Adrenal gland (tissue), 12 donors: ENCODE measurements around the gene OR5AU1. TPM values are rescaled to one million over a fixed set of nuclear protein-coding genes. Genes with fewer than 3 reads are reported as not detected.
"Not testable (repeated sequence)": the region's sequence is repeated elsewhere in the genome, so short reads cannot be mapped to it uniquely, and the experiment has no call there.

Source experiments
- DNase-seq, 7 donors: peaks; one replicate each; pipeline ENCODE4 v3.0.0-alpha.2; 2019 to 2020
- H3K27ac ChIP-seq, 5 donors: fragments of 200-600 bp; sonication (generic) in 4 of 5; 1 replicate in 3 of 5; 2 replicates in 2 of 5; pipeline versions ENCODE4 v1.5.1 to v1.8.0; 2016 to 2020; ENCODE audit warnings: mild to moderate bottlenecking in 1 of 5
- H3K27me3 ChIP-seq: fragments of 200-600 bp; 2 replicates; pipeline ENCODE4 v1.8.0; 2021
- H3K36me3 ChIP-seq, 2 donors: fragments of 200-600 bp; replicated peaks in 1 of 2; 1 replicate in 1 of 2; 2 replicates in 1 of 2; pipeline versions ENCODE4 v1.5.1 to v1.8.0; 2018 to 2022
- H3K4me1 ChIP-seq, 2 donors: fragments of 200-600 bp; replicated peaks in 1 of 2; 1 replicate in 1 of 2; 2 replicates in 1 of 2; pipeline versions ENCODE4 v1.5.1 to v1.8.0; 2018 to 2021
- H3K4me3 ChIP-seq, 4 donors: fragments of 200-600 bp; sonication (generic) in 3 of 4; one replicate each; pipeline ENCODE4 v1.5.1; 2016 to 2018
- H3K9me3 ChIP-seq, 3 donors: fragments of 200-600 bp; sonication (generic) in 1 of 3; replicated peaks in 1 of 3; 1 replicate in 2 of 3; 2 replicates in 1 of 3; pipeline versions ENCODE4 v1.5.1 to v1.8.0; 2016 to 2021
- CTCF ChIP-seq, 6 experiments: fragments of 450-650 bp in 4 of 6; fragments of 200-600 bp in 2 of 6; sonication (generic) in 1 of 6; IDR thresholded peaks; 1 replicate in 5 of 6; 2 replicates in 1 of 6; pipeline versions ENCODE4 v1.5.1 to v1.8.0; 2016 to 2021; ENCODE audit warnings: antibody characterized with exemption in 6 of 6, mild to moderate bottlenecking in 2 of 6, moderate library complexity in 1 of 6
- POLR2A ChIP-seq, 2 donors: fragments of 450-650 bp; IDR thresholded peaks; one replicate each; pipeline ENCODE4 v1.6.1; 2017; ENCODE audit warnings: antibody characterized with exemption in 2 of 2, mild to moderate bottlenecking in 2 of 2, moderate library complexity in 1 of 2
- WGBS, 4 donors: extraction: QIAGEN DNeasy Blood & Tissue Kit in 2 of 4; methylation state at CpG; one replicate each; pipeline versions ENCODE4 v1.1.5 to v1.1.7; 2013 to 2017; 5-methylcytosine and 5-hydroxymethylcytosine counted together
- intact Hi-C, 2 donors: fragments of 100-400 bp; cut with DNase I; formaldehyde crosslinking; loops; one replicate each; pipeline versions ENCODE4 v1.14.1 to v1.15.0; 2022 to 2023
- polyA plus RNA-seq, 3 donors: library from polyadenylated mRNA; stranded (reverse); fragments of 200-250 nt in 2 of 3; fragments of 350-450 nt in 1 of 3; fragmentation: Illumina TruSeq in 1 of 3; extraction: RNeasy Lipid Tissue Mini Kit (QIAGEN cat#74804) in 1 of 3; gene quantifications; one replicate each; pipeline ENCODE4 v1.2.3, GENCODE V29; 2013 to 2014
- total RNA-seq, 9 donors: library from RNA; depleted of rRNA in 4 of 9; stranded (reverse); fragments of >200 nt in 4 of 9; fragments of 120-200 nt in 1 of 9; fragmentation: NEBNext Ultra II Directional in 1 of 9; extraction: Animal tissue kit (Norgen Biotek cat#: 25700) in 1 of 9; gene quantifications; one replicate each; pipeline versions ENCODE4 v1.1.0 to v1.2.4, GENCODE V29; 2013 to 2023
- donor health status: healthy with polysubstance abuse.
- donor health status: Bipolar disorder and iron deficiency.
- donor health status: DM: yes; HTN: yes; CAD: no.
- donor health status: DM: no; HTN: no; CAD: no.
- donor health status: DM: no; HTN: no; CAD: no.
- donor health status: DM: yes; HTN: yes; CAD: no.

Gene OR5AU1
- total and polyA plus RNA-seq, 12 donors, result not detected

GRCh38 chr14:21182166-21182565, 26.3 kb upstream of the OR5AU1 start:
- no peaks in the 10 kb centered on the region for H3K9me3 ChIP-seq
- WGBS, 4 donors, result 60 to 78% (median 73%) methylated on average over 2 of the region's 2 CpGs
- no peak overlapping the region for H3K4me3 ChIP-seq
- no peaks in the 10 kb centered on the region for H3K36me3 ChIP-seq
- H3K4me1 ChIP-seq, result no peaks in the 10 kb centered on the region
- intact Hi-C loops, result no loop called here
- TF ChIP-seq POLR2A (IDR thresholded peaks at IDR 0.05) (no peak), CTCF (IDR thresholded peaks at IDR 0.05) (no peak)
- DNase-seq, result no peak
- H3K27me3 ChIP-seq, result no peaks in the 10 kb centered on the region
- no peak overlapping the region for H3K27ac ChIP-seq

GRCh38 chr14:21171128-21171527, 15.3 kb upstream of the OR5AU1 start:
- no peaks in the 10 kb centered on the region for H3K4me1 ChIP-seq
- no peaks in the 10 kb centered on the region for H3K27me3 ChIP-seq
- no peak overlapping the region for H3K4me3 ChIP-seq
- H3K27ac ChIP-seq, result no peak overlapping the region
- TF ChIP-seq POLR2A (IDR thresholded peaks at IDR 0.05) (no peak), CTCF (IDR thresholded peaks at IDR 0.05) (no peak)
- DNase-seq, result no peak
- no peaks in the 10 kb centered on the region for H3K36me3 ChIP-seq
- 44 to 60% (median 54%) methylated on average over 2 of the region's 2 CpGs for WGBS, 4 donors
- intact Hi-C loops, result no loop called here
- no peaks in the 10 kb centered on the region for H3K9me3 ChIP-seq

- Histone ChIP-seq H3K4me3 (no peak overlapping the region), H3K9me3 (no peaks in the 10 kb centered on the region), H3K27me3 (no peaks in the 10 kb centered on the region), H3K27ac (no peak overlapping the region), H3K4me1 (no peaks in the 10 kb centered on the region), H3K36me3 (no peaks in the 10 kb centered on the region)
- DNase-seq, result no peak
- intact Hi-C loops, result no loop called here
- 67 to 92% (median 86%) methylated on average over 3 to 4 of the region's 4 CpGs for WGBS, 4 donors
- TF ChIP-seq POLR2A (IDR thresholded peaks at IDR 0.05), result no peak
Observed at GRCh38 chr14:21169573-21169972, 13.7 kb upstream of the OR5AU1 start.

GRCh38 chr14:21168055-21168454, 12.2 kb upstream of the OR5AU1 start:
- H3K9me3 ChIP-seq, result no peaks in the 10 kb centered on the region
- no peak for DNase-seq
- no peaks in the 10 kb centered on the region for H3K27me3 ChIP-seq
- no peak overlapping the region for H3K27ac ChIP-seq
- TF ChIP-seq CTCF (IDR thresholded peaks at IDR 0.05) (no peak), POLR2A (IDR thresholded peaks at IDR 0.05) (no peak)
- no peaks in the 10 kb centered on the region for H3K4me1 ChIP-seq
- H3K4me3 ChIP-seq, result no peak overlapping the region
- WGBS, 4 donors, result 74 to 89% (median 81%) methylated on average over 7 to 8 of the region's 8 CpGs
- intact Hi-C loops, result no loop called here
- no peaks in the 10 kb centered on the region for H3K36me3 ChIP-seq

- WGBS, 4 donors, result 60 to 75% (median 65%) methylated on average over 1 of the region's 1 CpG
- H3K4me1 ChIP-seq, H3K4me3 ChIP-seq, intact Hi-C loops, H3K36me3 ChIP-seq, H3K27me3 ChIP-seq, H3K9me3 ChIP-seq, H3K27ac ChIP-seq, DNase-seq: not testable (repeated sequence)
Observed at GRCh38 chr14:21165670-21166069, 9.8 kb upstream of the OR5AU1 start.

- H3K9me3 ChIP-seq, H3K4me1 ChIP-seq, DNase-seq, H3K27me3 ChIP-seq, H3K4me3 ChIP-seq, intact Hi-C loops, H3K36me3 ChIP-seq, H3K27ac ChIP-seq: not testable (repeated sequence)
- 61 to 68% (median 66%) methylated on average over 6 to 7 of the region's 7 CpGs for WGBS, 4 donors
Observed at GRCh38 chr14:21165002-21165605, 9.2 kb upstream of the OR5AU1 start.
